Testis (tissue), 3 donors: ENCODE results near the gene SKI. TPM values are rescaled to one million over a fixed set of nuclear protein-coding genes. Genes with fewer than 3 reads are reported as not detected.

Source experiments
- DNase-seq: peaks from one replicate; pipeline ENCODE4 v3.0.0-alpha.2; 2019
- H3K27ac ChIP-seq, 2 donors: fragments of 200-600 bp; sonication (generic); one replicate each; pipeline ENCODE4 v1.5.1; 2019
- H3K27me3 ChIP-seq: fragments of 200-600 bp; sonication (generic); one replicate; pipeline ENCODE4 v1.5.1; 2019
- H3K36me3 ChIP-seq: fragments of 200-600 bp; sonication (generic); one replicate; pipeline ENCODE4 v1.5.1; 2017; ENCODE audit warnings: low read depth; ENCODE audit errors: missing control alignments
- H3K4me1 ChIP-seq: fragments of 200-600 bp; sonication (generic); one replicate; pipeline ENCODE4 v1.5.1; 2019
- H3K4me3 ChIP-seq, 2 donors: fragments of 200-600 bp; sonication (generic); one replicate each; pipeline ENCODE4 v1.5.1; 2017 to 2019
- H3K9me3 ChIP-seq: fragments of 200-600 bp; sonication (generic); one replicate; pipeline ENCODE4 v1.5.1; 2017
- POLR2A ChIP-seq: fragments of 450-650 bp; IDR thresholded peaks from one replicate; pipeline ENCODE4 v1.6.1; 2017; ENCODE audit warnings: antibody characterized with exemption, mild to moderate bottlenecking, moderate library complexity
- WGBS, 2 donors: methylation state at CpG; one replicate each; pipeline ENCODE4 v1.1.5; 2018; 5-methylcytosine and 5-hydroxymethylcytosine counted together
- intact Hi-C: fragments of 100-400 bp; cut with DNase I; formaldehyde crosslinking; loops from one replicate; pipeline ENCODE4 v1.15.1; 2023; ENCODE audit warnings: low total_unique reads
- polyA plus RNA-seq: library from polyadenylated mRNA; stranded (reverse); fragments of 350-450 nt; fragmentation: Illumina TruSeq; extraction: RNeasy Lipid Tissue Mini Kit (QIAGEN cat#74804); gene quantifications from one replicate; pipeline ENCODE4 v1.2.3, GENCODE V29; 2014; ENCODE audit warnings: low read depth, low replicate concordance; ENCODE audit not compliant: insufficient read depth
- total RNA-seq, 2 donors: library from RNA; depleted of rRNA; stranded (reverse); fragments of >200 nt; gene quantifications; one replicate each; pipeline ENCODE4 v1.2.3, GENCODE V29; 2016
- TF ChIP-seq, protein P1 (sequence below), 3 experiments: fragments of 450-650 bp in 2 of 3; fragments of 200-600 bp in 1 of 3; sonication (generic) in 1 of 3; IDR thresholded peaks; one replicate each; pipeline ENCODE4 v1.5.1; 2016 to 2019; ENCODE audit warnings: antibody characterized with exemption in 3 of 3, mild to moderate bottlenecking in 2 of 3, moderate library complexity in 1 of 3

Gene SKI
- total and polyA plus RNA-seq, 3 donors from 2014 or later: 40.2 to 87.1 (median 85.7) TPM

DNA sequence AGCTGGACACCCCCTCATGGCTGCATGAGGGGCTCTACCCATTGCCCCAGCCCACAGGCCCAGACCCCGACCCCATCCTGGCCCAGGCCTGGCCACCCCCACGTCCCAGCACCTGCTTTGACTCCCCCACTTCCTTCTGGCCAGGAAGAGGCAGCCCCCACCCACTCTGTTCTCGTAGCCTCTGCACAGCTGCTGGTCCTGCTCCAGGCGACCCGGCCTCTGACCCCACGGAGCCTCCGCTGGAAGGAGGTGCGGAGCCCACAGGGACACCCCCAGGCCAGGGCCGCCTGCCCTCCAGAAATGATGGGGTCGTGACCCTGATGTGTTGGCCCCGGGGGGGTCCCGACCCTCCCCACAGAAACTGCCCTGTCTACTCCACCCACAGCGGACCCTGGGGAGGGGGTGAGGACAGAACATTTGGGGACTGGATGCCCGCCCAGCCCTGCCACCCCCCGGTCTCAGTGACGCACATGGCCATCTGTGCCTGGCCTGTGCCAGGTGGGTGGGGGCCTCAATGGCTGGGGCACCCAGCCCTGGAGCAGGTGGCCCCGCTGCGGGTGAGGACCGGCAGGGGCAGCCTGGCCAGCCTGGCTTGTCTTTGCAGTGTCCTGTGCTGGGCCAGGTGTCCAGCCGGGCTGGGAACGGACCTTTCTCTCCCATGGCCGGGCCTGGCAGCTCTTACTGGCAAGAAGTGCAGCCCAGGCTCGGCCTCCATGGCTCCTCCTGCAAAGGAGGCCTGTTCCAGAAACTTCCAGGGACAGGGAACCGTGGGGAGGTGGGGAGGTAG, 84.6 kb downstream of the SKI start:
- H3K27ac ChIP-seq: peak overlapping the region; percentile 82 to 93
- 20 to 38% methylated on average over 1 to 20 of the region's 24 CpGs for WGBS, 2 donors
- intact Hi-C loops: loop anchor here (10.0 kb wide), 1 partner anchor 108 kb away; no protein-coding TSS in a partner anchor
- peak; percentile 58 for DNase-seq
- H3K27me3 ChIP-seq: no peaks in the 10 kb centered on the region
- H3K9me3 ChIP-seq: no peaks in the 10 kb centered on the region
- H3K4me3 ChIP-seq: no peak overlapping the region
- TF ChIP-seq POLR2A: no peak
- TF ChIP-seq, protein P1, sequence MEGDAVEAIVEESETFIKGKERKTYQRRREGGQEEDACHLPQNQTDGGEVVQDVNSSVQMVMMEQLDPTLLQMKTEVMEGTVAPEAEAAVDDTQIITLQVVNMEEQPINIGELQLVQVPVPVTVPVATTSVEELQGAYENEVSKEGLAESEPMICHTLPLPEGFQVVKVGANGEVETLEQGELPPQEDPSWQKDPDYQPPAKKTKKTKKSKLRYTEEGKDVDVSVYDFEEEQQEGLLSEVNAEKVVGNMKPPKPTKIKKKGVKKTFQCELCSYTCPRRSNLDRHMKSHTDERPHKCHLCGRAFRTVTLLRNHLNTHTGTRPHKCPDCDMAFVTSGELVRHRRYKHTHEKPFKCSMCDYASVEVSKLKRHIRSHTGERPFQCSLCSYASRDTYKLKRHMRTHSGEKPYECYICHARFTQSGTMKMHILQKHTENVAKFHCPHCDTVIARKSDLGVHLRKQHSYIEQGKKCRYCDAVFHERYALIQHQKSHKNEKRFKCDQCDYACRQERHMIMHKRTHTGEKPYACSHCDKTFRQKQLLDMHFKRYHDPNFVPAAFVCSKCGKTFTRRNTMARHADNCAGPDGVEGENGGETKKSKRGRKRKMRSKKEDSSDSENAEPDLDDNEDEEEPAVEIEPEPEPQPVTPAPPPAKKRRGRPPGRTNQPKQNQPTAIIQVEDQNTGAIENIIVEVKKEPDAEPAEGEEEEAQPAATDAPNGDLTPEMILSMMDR (IDR thresholded peaks at IDR 0.05): no peak
- H3K4me1 ChIP-seq: peaks cover 59% of the 10 kb centered on the region
- no peaks in the 10 kb centered on the region for H3K36me3 ChIP-seq

- intact Hi-C loops: loop anchor here (10.0 kb wide), 1 partner anchor 109 kb away; no protein-coding TSS in a partner anchor
- Histone ChIP-seq H3K4me3 (peak overlapping the region; percentile 60 to 70), H3K36me3 (no peaks in the 10 kb centered on the region), H3K27me3 (no peaks in the 10 kb centered on the region), H3K27ac (peak overlapping the region; percentile 82 to 93), H3K9me3 (no peaks in the 10 kb centered on the region), H3K4me1 (peaks cover 62% of the 10 kb centered on the region)
- TF ChIP-seq, protein P1 (IDR thresholded peaks at IDR 0.05): no peak
- no peak for TF ChIP-seq POLR2A
- DNase-seq: no peak
- WGBS, 2 donors: 46% methylated on average over 16 of the region's 18 CpGs; no CpG with 5 or more reads in 1 of the 2 donors
These were observed 85.6 kb downstream of the SKI start for GRCh38 chr1:2313651-2314261.

DNA sequence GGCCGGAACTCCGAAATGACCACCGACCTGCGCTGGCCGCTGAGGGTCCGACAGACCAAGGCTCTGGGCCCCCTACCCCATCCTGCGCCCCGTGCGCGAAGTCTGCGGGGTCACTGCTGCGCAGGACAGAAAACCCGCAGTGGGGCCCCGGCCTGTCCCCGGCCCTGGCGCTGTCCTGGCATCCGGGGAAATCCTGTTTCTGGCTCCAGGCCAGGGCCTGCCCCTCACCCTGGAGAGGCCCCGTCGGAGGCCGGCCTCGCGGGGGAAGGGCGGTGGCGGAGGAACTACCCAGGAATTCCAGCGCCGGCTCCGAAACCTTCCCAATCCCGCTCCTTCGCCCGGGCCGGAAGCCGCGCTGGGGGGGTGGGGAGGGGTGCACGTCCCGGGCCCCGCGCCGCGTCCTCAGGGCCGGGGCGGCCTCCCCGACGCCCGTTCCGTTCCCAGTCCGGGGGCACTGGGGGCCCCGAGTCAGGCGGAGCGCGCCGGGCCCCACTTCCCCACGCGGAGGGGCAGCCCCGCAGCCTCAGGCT, 86.2 kb downstream of the SKI start:
- DNase-seq: peak; percentile 50
- peak overlapping the region; percentile 60 to 70 for H3K4me3 ChIP-seq
- H3K27ac ChIP-seq: peak overlapping the region; percentile 82 to 93
- intact Hi-C loops: loop anchor here (10.0 kb wide), 1 partner anchor 110 kb away; no protein-coding TSS in a partner anchor
- H3K9me3 ChIP-seq: no peaks in the 10 kb centered on the region
- TF ChIP-seq POLR2A: no peak
- TF ChIP-seq, protein P1 (IDR thresholded peaks at IDR 0.05): no peak
- H3K36me3 ChIP-seq: no peaks in the 10 kb centered on the region
- WGBS, 2 donors: 0 to 15% methylated on average over 5 to 37 of the region's 54 CpGs
- H3K4me1 ChIP-seq: peaks cover 64% of the 10 kb centered on the region
- no peaks in the 10 kb centered on the region for H3K27me3 ChIP-seq

- Histone ChIP-seq H3K4me3 (peak overlapping the region; percentile 60 to 70), H3K27ac (peak overlapping the region; percentile 82 to 93), H3K9me3 (no peaks in the 10 kb centered on the region), H3K36me3 (no peaks in the 10 kb centered on the region), H3K27me3 (no peaks in the 10 kb centered on the region), H3K4me1 (peaks cover 69% of the 10 kb centered on the region)
- TF ChIP-seq, protein P1 (IDR thresholded peaks at IDR 0.05): peak; percentile 51 to 100 (median 73)
- no peak for TF ChIP-seq POLR2A
- 27% methylated on average over 22 of the region's 91 CpGs; no CpG with 5 or more reads in 1 of the 2 donors for whole genome bisulfite sequencing, 2 donors
- no peak for DNase-seq
- intact Hi-C loops: loop anchor here (10.0 kb wide), 1 partner anchor 110 kb away; no protein-coding TSS in a partner anchor
These were observed 86.9 kb downstream of the SKI start for GRCh38 chr1:2314803-2315673.
